ENCODE measurements around the gene RBFOX1.

Gene RBFOX1

GRCh38 chr16:7601100-7601499 lies 268.5 kb downstream of the RBFOX1 start:
- in situ Hi-C loops (cut with MboI; ENCODE audit: low sequenced_read_pairs, unreplicated experiment), result no loop called here
- no peak for DNase-seq (ENCODE audit: low spot score)
- TF ChIP-seq CTCF (IDR thresholded peaks at IDR 0.05; ENCODE audit: borderline replicate concordance, control extremely low read depth, extremely low read depth, insufficient read depth, missing control alignments), result no peak

- no peak for DNase-seq (ENCODE audit: low spot score)
- in situ Hi-C loops (cut with MboI; ENCODE audit: low sequenced_read_pairs, unreplicated experiment), result no loop called here
- no peak for TF ChIP-seq CTCF (IDR thresholded peaks at IDR 0.05; ENCODE audit: borderline replicate concordance, control extremely low read depth, extremely low read depth, insufficient read depth, missing control alignments)
Measured at GRCh38 chr16:7602291-7602950, 269.8 kb downstream of the RBFOX1 start.

- no peak for DNase-seq (ENCODE audit: low spot score)
- no peak for TF ChIP-seq CTCF (IDR thresholded peaks at IDR 0.05; ENCODE audit: borderline replicate concordance, control extremely low read depth, extremely low read depth, insufficient read depth, missing control alignments)
- in situ Hi-C loops (cut with MboI; ENCODE audit: low sequenced_read_pairs, unreplicated experiment), result no loop called here
Measured at GRCh38 chr16:7605812-7606211, 273.2 kb downstream of the RBFOX1 start.

- no peak for DNase-seq (ENCODE audit: low spot score)
- no peak for TF ChIP-seq CTCF (IDR thresholded peaks at IDR 0.05; ENCODE audit: borderline replicate concordance, control extremely low read depth, extremely low read depth, insufficient read depth, missing control alignments)
- in situ Hi-C loops (cut with MboI; ENCODE audit: low sequenced_read_pairs, unreplicated experiment), result no loop called here
Measured at GRCh38 chr16:7612671-7613070, 280.0 kb downstream of the RBFOX1 start.

GRCh38 chr16:7613518-7613917 lies 280.9 kb downstream of the RBFOX1 start:
- DNase-seq (ENCODE audit: low spot score), result no peak
- in situ Hi-C loops (cut with MboI; ENCODE audit: low sequenced_read_pairs, unreplicated experiment), result no loop called here
- TF ChIP-seq CTCF (IDR thresholded peaks at IDR 0.05; ENCODE audit: borderline replicate concordance, control extremely low read depth, extremely low read depth, insufficient read depth, missing control alignments), result no peak

- DNase-seq (ENCODE audit: low spot score), result no peak
- in situ Hi-C loops (cut with MboI; ENCODE audit: low sequenced_read_pairs, unreplicated experiment), result no loop called here
- no peak for TF ChIP-seq CTCF (IDR thresholded peaks at IDR 0.05; ENCODE audit: borderline replicate concordance, control extremely low read depth, extremely low read depth, insufficient read depth, missing control alignments)
Measured at GRCh38 chr16:7614021-7614795, 281.6 kb downstream of the RBFOX1 start.
